Upper lobe of left lung (tissue), 6 donors: ENCODE measurements around the gene PTDSS2. TPM values are rescaled to one million over a fixed set of nuclear protein-coding genes. Genes with fewer than 3 reads are reported as not detected.

ENCODE experiments used
- ATAC-seq, 2 donors: fragments of 200-7000 bp; cut with Tn5 transposase; one replicate each; pipeline ENCODE4 v1.9.1; 2022; ENCODE audit warnings: mild to moderate bottlenecking in 2 of 2, moderate library complexity in 2 of 2; ENCODE audit not compliant: low FRiP score in 2 of 2
- DNase-seq, 2 donors: peaks; one replicate each; pipeline ENCODE4 v3.0.0-alpha.2; 2019 to 2020
- H3K27ac ChIP-seq, 4 donors: fragments of 200-600 bp; sonication (generic); one replicate each; pipeline ENCODE4 v1.5.1; 2016 to 2019
- H3K27me3 ChIP-seq, 4 donors: fragments of 200-600 bp; sonication (generic); one replicate each; pipeline ENCODE4 v1.5.1; 2017 to 2019
- H3K36me3 ChIP-seq, 4 donors: fragments of 200-600 bp; sonication (generic); one replicate each; pipeline ENCODE4 v1.5.1; 2016 to 2019
- H3K4me1 ChIP-seq, 4 donors: fragments of 200-600 bp; sonication (generic); one replicate each; pipeline ENCODE4 v1.5.1; 2018 to 2019
- H3K4me3 ChIP-seq, 4 donors: fragments of 200-600 bp; sonication (generic); one replicate each; pipeline ENCODE4 v1.5.1; 2017 to 2019; ENCODE audit warnings: mild to moderate bottlenecking in 2 of 4, moderate library complexity in 1 of 4
- H3K9me3 ChIP-seq, 4 donors: fragments of 200-600 bp; sonication (generic); one replicate each; pipeline ENCODE4 v1.5.1; 2018 to 2019
- EP300 ChIP-seq, 4 donors: sonication (generic); formaldehyde crosslinking; IDR thresholded peaks; one replicate each; pipeline ENCODE4 v1.5.1; 2017; ENCODE audit warnings: antibody characterized with exemption in 4 of 4, control low read depth in 2 of 4
- POLR2A ChIP-seq, 4 donors: fragments of 450-650 bp; IDR thresholded peaks; one replicate each; pipeline ENCODE4 v1.5.1; 2016 to 2017; ENCODE audit warnings: antibody characterized with exemption in 4 of 4, mild to moderate bottlenecking in 2 of 4
- POLR2AphosphoS5 ChIP-seq, 2 donors: sonication (generic); formaldehyde crosslinking; IDR thresholded peaks; one replicate each; pipeline ENCODE4 v1.5.1; 2017; ENCODE audit warnings: antibody characterized with exemption in 2 of 2
- WGBS, 2 donors: methylation state at CpG; one replicate each; pipeline ENCODE4 v1.1.5; 2017 to 2018; 5-methylcytosine and 5-hydroxymethylcytosine counted together
- total RNA-seq, 6 donors: library from RNA; depleted of rRNA in 4 of 6; stranded (reverse); fragments of >200 nt in 4 of 6; gene quantifications; one replicate each; pipeline versions ENCODE4 v1.1.0 to v1.2.1, GENCODE V29; 2016 to 2021
- TF ChIP-seq, protein P1 (sequence below), 6 experiments: fragments of 450-650 bp in 4 of 6; fragments of 200-600 bp in 2 of 6; sonication (generic) in 2 of 6; IDR thresholded peaks; one replicate each; pipeline ENCODE4 v1.5.1; 2016 to 2019; ENCODE audit warnings: antibody characterized with exemption in 6 of 6
- donor health status: DM: no; HTN: no; CAD: no; lungs with moderate emphysema.
- donor health status: DM: no; HTN: yes; CAD: no; lungs with severe emphysema.

PTDSS2 gene
- total RNA-seq, 6 donors from 2014 or later = 29.6 to 188 (median 45.1) TPM

DNA sequence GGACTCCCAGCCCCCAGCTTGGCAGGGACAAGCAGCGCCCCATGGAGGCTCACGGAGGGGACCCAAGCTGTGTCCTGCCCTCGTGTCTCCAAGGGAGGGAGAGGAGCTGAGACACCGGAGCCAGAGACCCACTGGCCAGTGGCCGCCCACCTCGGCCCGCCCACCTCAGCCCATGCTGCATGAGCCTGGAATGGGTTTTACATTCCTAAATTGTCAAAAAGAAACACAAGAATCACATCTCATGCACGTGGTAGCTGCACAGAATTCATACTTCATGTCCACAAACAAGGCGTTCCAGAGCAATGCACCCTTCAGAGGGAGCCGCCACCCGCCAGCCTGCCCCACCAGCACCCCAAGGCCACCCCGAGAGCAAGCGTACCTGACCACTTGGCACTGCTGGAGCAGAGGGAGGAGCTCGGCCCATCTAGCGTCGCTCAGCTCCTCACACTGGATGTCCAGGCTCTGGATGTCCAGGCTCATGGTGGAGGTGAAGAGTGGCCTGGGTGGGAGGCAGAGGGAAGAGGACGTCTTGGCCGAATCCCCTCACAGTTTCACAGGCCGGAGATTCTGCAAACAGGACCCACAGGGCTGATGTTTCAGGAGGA, 51.7 kb downstream of the PTDSS2 start:
- H3K9me3 ChIP-seq = no peaks in the 10 kb centered on the region
- peaks cover 36 to 46% (median 40%) of the 10 kb centered on the region in 4 donors for H3K4me1 ChIP-seq
- peak overlapping the region in 2 of 4 donors; percentile 98 for H3K27ac ChIP-seq
- WGBS, 2 donors = 83 to 90% methylated on average over 14 to 19 of the region's 19 CpGs
- ATAC-seq (no peak), DNase-seq (peak in 1 of 2 donors; percentile 83)
- H3K36me3 ChIP-seq = peaks cover 31 to 55% (median 54%) of the 10 kb centered on the region in 4 donors
- no peak overlapping the region for H3K4me3 ChIP-seq
- no peak for TF ChIP-seq POLR2A (IDR thresholded peaks at IDR 0.05)
- no peak for TF ChIP-seq POLR2AphosphoS5 (IDR thresholded peaks at IDR 0.05)
- TF ChIP-seq, protein P1, sequence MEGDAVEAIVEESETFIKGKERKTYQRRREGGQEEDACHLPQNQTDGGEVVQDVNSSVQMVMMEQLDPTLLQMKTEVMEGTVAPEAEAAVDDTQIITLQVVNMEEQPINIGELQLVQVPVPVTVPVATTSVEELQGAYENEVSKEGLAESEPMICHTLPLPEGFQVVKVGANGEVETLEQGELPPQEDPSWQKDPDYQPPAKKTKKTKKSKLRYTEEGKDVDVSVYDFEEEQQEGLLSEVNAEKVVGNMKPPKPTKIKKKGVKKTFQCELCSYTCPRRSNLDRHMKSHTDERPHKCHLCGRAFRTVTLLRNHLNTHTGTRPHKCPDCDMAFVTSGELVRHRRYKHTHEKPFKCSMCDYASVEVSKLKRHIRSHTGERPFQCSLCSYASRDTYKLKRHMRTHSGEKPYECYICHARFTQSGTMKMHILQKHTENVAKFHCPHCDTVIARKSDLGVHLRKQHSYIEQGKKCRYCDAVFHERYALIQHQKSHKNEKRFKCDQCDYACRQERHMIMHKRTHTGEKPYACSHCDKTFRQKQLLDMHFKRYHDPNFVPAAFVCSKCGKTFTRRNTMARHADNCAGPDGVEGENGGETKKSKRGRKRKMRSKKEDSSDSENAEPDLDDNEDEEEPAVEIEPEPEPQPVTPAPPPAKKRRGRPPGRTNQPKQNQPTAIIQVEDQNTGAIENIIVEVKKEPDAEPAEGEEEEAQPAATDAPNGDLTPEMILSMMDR (IDR thresholded peaks at IDR 0.05) = no peak
- no peaks in the 10 kb centered on the region for H3K27me3 ChIP-seq

- Histone ChIP-seq H3K4me1 (peaks cover 37 to 48% (median 41%) of the 10 kb centered on the region in 4 donors), H3K27me3 (no peaks in the 10 kb centered on the region), H3K27ac (peak overlapping the region; percentile 79 to 100 (median 98)), H3K9me3 (no peaks in the 10 kb centered on the region), H3K36me3 (peaks cover 30 to 48% (median 47%) of the 10 kb centered on the region in 4 donors), H3K4me3 (peak overlapping the region in 1 of 4 donors; percentile 70)
- 72 to 79% methylated on average over 3 to 6 of the region's 10 CpGs for WGBS, 2 donors
- no peak for TF ChIP-seq POLR2AphosphoS5 (IDR thresholded peaks at IDR 0.05)
- TF ChIP-seq EP300 (IDR thresholded peaks at IDR 0.05) = no peak
- TF ChIP-seq, protein P1 (IDR thresholded peaks at IDR 0.05) = no peak
- TF ChIP-seq POLR2A (IDR thresholded peaks at IDR 0.05) = no peak
- DNase-seq (peak in 1 of 2 donors; percentile 62), ATAC-seq (no peak)
Observed at GRCh38 chr11:502288-503178, 52.5 kb downstream of the PTDSS2 start.

- DNase-seq (peak; percentile 75 to 88), ATAC-seq (peak in 1 of 2 donors; percentile 12)
- Histone ChIP-seq H3K27me3 (no peaks in the 10 kb centered on the region), H3K36me3 (peaks cover 22 to 41% (median 39%) of the 10 kb centered on the region in 4 donors), H3K9me3 (no peaks in the 10 kb centered on the region), H3K4me3 (peak overlapping the region; percentile 42 to 70 (median 53)), H3K4me1 (peaks cover 43 to 57% (median 46%) of the 10 kb centered on the region in 4 donors), H3K27ac (peak overlapping the region; percentile 79 to 100 (median 98))
- TF ChIP-seq, protein P1 (IDR thresholded peaks at IDR 0.05) = no peak
- TF ChIP-seq POLR2A (IDR thresholded peaks at IDR 0.05) = peak in 1 of 4 donors; percentile 49
- no peak for TF ChIP-seq EP300 (IDR thresholded peaks at IDR 0.05)
- peak in 1 of 2 donors; percentile 9 for TF ChIP-seq POLR2AphosphoS5 (IDR thresholded peaks at IDR 0.05)
- 20 to 42% methylated on average over 4 to 23 of the region's 24 CpGs for WGBS, 2 donors
Observed at GRCh38 chr11:503179-503981, 53.3 kb downstream of the PTDSS2 start.

DNA sequence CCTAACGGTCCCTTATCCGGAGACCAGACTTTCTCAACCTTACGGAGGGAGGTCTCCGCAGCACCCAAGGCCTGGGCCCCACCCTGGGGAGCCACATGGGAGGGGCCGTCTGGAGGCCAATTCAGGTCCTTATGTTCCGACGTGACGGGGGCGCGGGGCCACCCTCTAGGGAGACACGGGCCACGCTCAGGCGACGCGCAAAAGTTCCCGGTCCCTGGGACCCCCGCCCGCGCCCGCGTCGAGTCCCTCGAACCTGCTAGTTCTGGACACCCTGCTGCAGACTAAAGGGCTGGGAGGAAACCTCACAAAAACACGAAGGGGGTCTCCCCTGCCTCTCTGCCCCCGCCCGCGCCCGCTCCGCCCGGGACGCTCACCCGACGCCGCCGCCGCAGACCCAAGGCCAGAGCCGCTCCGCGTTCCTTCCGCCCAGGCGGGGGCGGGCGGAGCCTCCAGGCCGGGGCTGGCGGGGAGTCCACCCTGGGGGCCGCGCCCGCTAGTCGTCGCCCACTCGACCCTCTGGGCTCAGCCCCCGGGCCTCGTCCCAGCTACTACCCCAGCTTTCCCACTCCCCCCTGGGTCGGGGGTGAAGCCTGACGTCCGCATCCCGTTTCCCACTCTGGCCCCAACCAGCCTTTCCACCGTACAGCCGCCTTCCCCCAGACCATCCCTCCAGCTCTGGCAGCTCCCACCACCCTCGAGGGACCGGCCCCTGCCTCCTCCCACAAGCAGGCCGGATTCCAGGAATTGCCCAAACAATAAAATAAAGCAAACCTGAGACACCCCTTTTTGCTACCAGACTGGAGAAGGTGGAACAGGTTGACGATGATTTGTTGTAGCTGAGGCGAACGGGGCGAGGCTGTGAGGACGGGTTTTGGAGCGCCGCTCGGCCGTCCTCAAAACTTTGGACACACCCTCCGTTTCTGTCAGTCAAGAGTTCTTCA, 54.2 kb downstream of the PTDSS2 start:
- peak; percentile 55 to 92 for DNase-seq

More for the DNA sequence above, 54.2 kb downstream of the PTDSS2 start:
- Histone ChIP-seq H3K27ac (peak overlapping the region; percentile 79 to 100 (median 98)), H3K9me3 (no peaks in the 10 kb centered on the region), H3K4me3 (peak overlapping the region; percentile 42 to 70 (median 53)), H3K27me3 (no peaks in the 10 kb centered on the region), H3K4me1 (peaks cover 43 to 57% (median 46%) of the 10 kb centered on the region in 4 donors), H3K36me3 (peaks cover 13 to 41% (median 37%) of the 10 kb centered on the region in 4 donors)
- peak in 2 of 4 donors; percentile 24 to 28 for TF ChIP-seq POLR2A (IDR thresholded peaks at IDR 0.05)
- TF ChIP-seq EP300 (IDR thresholded peaks at IDR 0.05) = no peak
- ATAC-seq = peak in 1 of 2 donors; percentile 27
- WGBS, 2 donors = 14 to 40% methylated on average over 22 to 65 of the region's 72 CpGs
